Limb (tissue), 2 donors: ENCODE measurements around the gene STOX2.
"Not testable (repeated sequence)": the region's sequence is repeated elsewhere in the genome, so short reads cannot be mapped to it uniquely, and the experiment has no call there.

Source experiments
- DNase-seq, 2 donors: peaks; one replicate each; pipeline ENCODE4 v3.0.0-alpha.2; 2016; ENCODE audit errors: extremely low spot score in 2 of 2

STOX2 gene

GRCh38 chr4:183935355-183936005 is 30.4 kb downstream of the STOX2 start:
- no peak for DNase-seq

GRCh38 chr4:183936047-183936446 is 30.9 kb downstream of the STOX2 start:
- peak in 1 of 2 donors; percentile 55 for DNase-seq

DNA sequence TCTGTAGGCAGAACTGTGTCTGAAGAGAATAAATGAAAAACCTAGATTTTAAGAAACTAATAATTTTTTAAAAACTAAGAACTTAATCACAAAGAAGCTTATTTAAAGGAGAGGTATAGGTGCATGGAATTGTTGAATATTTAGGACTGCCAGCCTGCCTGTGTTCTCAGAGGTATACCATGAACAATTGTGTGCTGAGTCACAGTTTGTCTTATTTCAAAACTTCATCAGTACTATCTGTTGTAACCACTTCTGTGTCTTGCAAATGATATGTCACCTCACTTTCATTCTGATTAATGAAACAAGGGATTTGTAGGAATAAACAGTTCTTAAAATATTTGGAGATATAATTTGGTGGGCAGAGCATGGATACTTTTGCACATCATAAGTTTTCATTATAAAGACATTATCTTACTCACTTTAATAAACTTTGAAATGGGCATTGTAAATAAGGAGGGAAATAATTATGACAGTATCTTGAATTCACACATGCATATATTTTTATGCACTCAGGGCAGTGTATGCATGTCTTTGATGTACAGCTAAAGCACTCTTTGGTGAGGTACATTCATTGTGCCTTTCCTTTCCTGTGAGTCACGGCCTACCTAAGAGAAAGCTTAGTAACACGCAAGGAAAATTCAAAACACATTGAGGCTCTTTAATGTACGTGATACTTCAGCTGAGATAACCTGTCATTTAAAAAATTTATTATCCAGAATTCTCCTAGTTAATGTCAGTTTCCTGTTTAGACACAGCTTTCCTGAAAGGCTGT is 31.7 kb downstream of the STOX2 start:
- no peak for DNase-seq

GRCh38 chr4:183940864-183941263 is 35.8 kb downstream of the STOX2 start:
- no peak for DNase-seq

GRCh38 chr4:183941964-183942363 is 36.9 kb downstream of the STOX2 start:
- no peak for DNase-seq

- DNase-seq, result no peak
Measured at GRCh38 chr4:183945741-183946140, 40.6 kb downstream of the STOX2 start.

DNA sequence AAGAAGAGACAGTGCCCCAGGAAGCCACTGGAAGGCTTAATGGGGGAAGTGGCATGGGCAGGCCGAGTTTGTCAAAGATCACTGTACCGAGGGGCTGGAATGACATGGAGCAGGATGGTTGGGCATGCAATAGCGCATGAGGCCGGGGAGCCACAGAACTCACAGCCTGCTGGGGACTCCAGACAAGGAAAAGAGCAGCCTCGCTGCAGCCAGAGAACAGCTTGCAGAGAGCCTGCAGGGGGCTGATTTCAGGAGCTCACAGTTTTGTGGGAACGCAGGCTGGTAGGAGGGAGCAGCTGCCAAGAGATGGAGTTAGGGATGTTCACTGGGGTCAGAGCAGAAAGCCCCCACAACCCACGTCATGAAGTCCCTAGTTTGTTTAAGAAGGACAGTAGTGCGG is 45.4 kb downstream of the STOX2 start:
- DNase-seq, result no peak

DNA sequence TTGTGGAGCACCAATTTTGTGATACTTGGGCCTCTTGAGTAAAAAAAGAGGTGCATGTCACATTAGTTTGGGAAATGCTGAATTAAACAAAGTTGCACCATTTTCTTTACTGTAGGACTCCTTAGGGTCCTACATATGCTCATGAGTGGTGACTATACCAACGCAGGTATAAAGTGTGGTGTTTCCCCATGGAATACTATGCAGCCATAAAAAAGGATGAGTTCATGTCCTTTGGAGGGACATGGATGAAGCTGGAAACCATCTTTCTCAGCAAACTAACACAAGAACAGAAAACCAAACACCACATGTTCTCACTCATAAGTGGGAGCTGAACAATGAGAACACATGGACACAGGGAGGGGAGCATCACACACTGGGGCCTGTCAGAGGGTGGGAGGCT is 47.5 kb downstream of the STOX2 start:
- DNase-seq, result not testable (repeated sequence)

DNA sequence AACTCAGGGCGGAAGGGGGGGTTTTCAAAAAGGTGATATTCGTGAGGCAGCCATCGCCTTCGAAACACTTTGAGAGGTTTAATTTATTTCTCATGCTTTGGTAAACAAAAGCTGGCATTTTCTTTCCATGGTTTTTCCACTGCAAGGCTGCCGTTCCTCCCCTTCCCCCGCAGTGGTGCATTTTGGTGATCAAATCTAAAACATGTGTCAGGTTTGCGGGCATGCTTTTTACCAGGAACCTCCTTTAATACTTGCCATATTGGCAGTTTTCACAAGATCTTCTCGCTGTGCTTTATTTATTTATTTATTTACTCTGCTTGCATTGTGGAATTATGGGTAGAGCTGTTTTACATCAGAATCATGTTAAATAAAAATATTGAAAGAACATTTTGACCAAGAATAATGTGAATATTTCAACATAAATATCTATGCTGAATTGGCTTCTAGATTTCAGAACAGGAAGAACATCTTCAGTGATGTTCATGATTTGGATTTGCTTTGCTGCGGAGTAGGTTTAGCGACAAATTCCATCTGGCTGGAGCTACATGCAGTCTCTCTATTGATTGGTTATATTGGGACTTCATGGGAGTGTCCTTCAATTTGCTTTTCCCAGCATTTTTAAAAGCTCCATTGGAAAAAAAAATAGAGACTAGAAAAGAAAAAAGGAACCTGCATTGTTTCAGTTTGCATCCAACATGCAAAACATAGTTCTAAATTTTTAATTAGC is 54.4 kb downstream of the STOX2 start:
- DNase-seq, result peak in 1 of 2 donors; percentile 54

GRCh38 chr4:183960046-183960420 is 54.9 kb downstream of the STOX2 start:
- peak; percentile 81 to 92 for DNase-seq

GRCh38 chr4:183960962-183961541 is 55.9 kb downstream of the STOX2 start:
- DNase-seq, result no peak

DNA sequence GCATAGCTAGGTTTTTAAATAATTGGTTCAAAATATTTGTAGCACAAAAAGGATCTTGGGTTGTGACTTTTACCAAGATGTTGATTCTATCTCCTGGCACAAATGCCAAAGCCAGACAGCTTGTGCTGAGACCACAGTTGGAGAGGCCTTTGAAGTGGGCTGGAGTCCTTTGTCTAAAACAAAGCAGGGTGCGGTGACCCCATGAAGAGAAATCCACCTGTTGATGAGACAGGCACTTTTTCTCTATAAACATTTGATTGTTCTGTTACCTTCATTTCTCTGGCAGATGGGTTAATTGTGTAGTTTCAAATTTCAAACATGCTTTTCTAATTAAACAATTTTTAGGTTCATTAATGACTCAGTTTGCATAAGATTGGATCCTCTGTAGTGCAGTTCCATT is 56.7 kb downstream of the STOX2 start:
- DNase-seq, result no peak

DNA sequence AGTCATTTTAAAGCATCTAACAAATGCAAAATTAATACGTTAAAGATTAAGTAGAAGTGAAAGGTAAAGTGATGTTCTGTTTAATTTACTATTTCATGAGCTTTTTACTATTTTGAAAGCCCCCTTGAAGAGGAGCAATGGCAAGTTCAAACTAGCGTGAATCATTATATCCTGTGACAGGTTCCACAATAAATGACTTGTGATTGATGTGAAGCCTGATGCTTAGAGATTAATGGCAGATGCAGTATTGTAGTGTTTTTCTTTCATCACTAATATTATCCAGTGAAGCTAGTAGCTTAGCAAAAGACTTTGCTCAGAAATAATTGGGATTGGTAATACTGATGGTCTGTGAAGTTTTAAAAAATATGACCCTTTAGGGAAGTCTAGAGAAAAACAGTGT is 57.3 kb downstream of the STOX2 start:
- DNase-seq, result no peak

GRCh38 chr4:183966371-183966770 is 61.3 kb downstream of the STOX2 start:
- no peak for DNase-seq

GRCh38 chr4:183967266-183967665 is 62.2 kb downstream of the STOX2 start:
- no peak for DNase-seq

DNA sequence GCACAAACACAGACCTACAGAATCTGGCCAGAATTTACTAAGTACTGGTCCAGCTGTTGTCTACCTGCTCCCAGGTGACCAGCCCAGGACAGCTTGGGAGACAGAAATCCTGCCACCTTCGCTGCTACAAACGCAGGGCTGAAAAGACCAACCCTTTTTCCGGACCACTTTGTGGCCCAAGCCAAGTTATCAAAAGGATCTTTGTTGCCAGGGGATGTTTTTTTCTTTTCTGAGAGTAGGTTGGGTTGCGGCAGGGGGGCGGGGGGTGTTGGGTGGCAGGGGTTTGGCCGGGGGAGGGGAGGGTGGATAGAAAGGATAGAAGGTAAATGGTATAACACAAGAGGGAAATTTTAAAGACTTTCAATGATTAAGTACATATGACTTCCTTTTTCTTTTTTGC is 63.4 kb downstream of the STOX2 start:
- no peak for DNase-seq

DNA sequence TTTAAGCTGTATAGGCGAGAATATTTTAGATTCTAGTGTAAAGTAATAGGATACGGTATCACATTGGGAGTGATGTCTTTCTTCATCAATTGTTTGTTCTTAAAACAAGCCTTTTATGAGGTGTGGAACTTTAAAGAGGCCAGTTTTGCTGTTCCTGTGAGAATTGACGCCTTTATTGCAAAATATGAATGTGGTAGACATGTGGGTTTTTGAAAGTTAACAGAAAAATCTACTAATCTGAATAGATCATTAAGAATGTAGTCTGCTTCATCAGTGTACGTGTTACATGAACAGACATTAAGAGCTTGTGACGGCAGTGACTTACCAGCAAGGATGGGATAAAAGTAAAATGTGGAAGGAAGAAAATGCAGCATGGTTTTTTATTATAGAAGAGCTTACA is 63.8 kb downstream of the STOX2 start:
- DNase-seq, result no peak

- DNase-seq, result no peak
Measured at GRCh38 chr4:183969596-183969995, 64.5 kb downstream of the STOX2 start.

DNA sequence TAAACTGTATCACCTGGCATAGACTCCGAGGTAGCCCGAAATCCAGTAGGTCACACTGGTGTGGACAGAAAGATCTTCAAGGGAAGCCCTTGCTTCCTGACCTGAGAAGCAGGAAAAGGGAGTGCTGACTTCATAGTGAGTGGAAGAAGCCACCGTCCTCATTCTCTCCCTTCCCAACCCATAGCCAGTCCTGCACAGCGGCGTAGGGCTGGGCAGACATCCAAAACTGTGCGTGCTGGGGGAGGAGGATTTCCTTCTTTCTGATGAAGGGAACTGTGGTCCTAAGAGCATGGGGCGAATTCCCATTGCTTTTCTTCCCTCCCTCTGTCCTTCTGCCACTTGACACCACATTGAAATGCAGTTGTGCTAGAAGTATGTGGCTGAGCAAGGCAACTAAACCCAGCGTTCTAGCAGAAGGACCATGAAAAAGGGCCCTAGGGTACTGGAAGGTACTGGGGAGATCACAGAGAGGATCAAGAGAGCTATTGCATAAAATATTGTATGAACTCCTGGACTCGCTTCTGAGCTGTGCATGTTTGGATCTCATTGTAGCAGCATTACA is 66.9 kb downstream of the STOX2 start:
- DNase-seq, result peak in 1 of 2 donors; percentile 66

GRCh38 chr4:183977707-183978106 is 72.6 kb downstream of the STOX2 start:
- no peak for DNase-seq

DNA sequence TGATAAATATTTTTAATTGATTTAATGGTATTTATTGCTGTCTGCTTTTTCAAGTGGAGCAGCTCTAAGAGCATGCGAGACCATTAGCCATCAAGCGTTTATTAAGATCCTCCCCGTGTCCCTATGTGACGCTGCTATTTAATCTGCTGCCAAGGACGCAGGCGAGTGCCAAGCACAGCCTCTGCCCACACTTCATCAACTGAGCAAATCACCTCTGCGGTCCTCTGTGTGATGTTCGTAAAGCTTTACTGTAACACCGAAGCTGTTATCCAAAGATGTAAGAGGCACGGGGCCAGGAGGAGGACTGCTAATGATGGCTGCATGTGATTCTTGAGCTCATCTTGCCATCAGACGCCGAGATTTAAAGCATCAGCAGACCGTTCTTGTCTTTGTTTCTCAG is 79.5 kb downstream of the STOX2 start:
- no peak for DNase-seq

DNA sequence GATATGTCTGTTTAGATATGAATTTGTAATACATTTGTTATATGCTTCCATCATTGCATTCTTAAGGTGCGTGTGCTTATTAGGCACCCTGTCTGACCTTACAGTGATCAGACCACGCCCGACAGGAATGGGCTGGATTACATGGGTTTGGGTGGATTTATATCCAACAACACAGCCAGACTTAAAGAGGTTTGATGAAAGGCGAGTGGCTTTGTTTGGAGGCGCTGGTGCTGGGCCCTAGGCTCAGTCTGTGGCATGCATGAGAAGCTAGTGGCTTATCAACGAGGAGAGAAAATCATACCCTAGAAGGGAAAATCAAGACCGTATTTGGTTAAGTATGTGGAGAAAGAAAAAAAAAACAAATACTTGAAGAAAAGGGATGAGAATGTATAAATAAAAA is 80.7 kb downstream of the STOX2 start:
- no peak for DNase-seq
